ENCODE data around the gene MON1B. TPM values are rescaled to one million over a fixed set of nuclear protein-coding genes. Genes with fewer than 3 reads are reported as not detected.
"Not testable (repeated sequence)": the region's sequence is repeated elsewhere in the genome, so short reads cannot be mapped to it uniquely, and the experiment has no call there.

MON1B gene
- total and polyA plus RNA-seq, 8 donors, result 14.8 to 35.9 (median 21.4) TPM

- 18 to 30% methylated on average over 11 of the region's 11 CpGs for WGBS, 2 donors
- Histone ChIP-seq H3K27me3 (peaks cover 0 to 8% (median 0%) of the 10 kb centered on the region in 4 donors), H3K4me1 (no peaks in the 10 kb centered on the region), H3K36me3 (no peaks in the 10 kb centered on the region), H3K27ac (no peak overlapping the region), H3K9me3 (no peaks in the 10 kb centered on the region), H3K4me3 (no peak overlapping the region)
- ATAC-seq (no peak), DNase-seq (no peak), FAIRE-seq (no peak)
- TF ChIP-seq, protein P1, sequence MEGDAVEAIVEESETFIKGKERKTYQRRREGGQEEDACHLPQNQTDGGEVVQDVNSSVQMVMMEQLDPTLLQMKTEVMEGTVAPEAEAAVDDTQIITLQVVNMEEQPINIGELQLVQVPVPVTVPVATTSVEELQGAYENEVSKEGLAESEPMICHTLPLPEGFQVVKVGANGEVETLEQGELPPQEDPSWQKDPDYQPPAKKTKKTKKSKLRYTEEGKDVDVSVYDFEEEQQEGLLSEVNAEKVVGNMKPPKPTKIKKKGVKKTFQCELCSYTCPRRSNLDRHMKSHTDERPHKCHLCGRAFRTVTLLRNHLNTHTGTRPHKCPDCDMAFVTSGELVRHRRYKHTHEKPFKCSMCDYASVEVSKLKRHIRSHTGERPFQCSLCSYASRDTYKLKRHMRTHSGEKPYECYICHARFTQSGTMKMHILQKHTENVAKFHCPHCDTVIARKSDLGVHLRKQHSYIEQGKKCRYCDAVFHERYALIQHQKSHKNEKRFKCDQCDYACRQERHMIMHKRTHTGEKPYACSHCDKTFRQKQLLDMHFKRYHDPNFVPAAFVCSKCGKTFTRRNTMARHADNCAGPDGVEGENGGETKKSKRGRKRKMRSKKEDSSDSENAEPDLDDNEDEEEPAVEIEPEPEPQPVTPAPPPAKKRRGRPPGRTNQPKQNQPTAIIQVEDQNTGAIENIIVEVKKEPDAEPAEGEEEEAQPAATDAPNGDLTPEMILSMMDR (IDR thresholded peaks at IDR 0.05), result no peak
- intact Hi-C loops (cut with DNase I), result loop anchor here in 2 of 3 donors (5.0 kb wide), 1 partner anchor 348 kb away; no protein-coding TSS in a partner anchor
Measured at GRCh38 chr16:77234611-77235010, 43.6 kb downstream of the MON1B start.

DNA sequence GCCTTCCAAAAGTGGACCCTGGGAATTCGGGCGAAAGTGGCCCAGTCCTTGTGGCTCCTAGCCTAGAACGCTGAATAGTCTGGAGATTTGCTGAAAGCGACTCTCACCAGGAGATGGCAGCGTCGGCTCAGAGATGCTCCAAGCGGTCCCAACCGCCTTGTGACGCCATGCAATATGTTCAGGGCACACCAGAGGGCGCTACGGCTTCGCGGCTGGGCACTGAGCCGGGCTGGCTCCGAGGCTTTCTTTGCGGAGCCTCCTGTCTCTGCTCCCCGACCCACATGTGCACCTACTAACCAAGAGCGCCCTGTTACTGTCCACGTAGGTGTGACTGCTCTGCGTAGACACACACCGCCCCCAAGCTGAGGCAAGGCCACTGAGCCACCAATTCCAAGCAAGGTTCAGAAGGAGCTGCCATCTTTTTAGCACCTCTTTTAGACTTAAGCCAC is 45.1 kb downstream of the MON1B start:
- Histone ChIP-seq H3K4me3 (no peak overlapping the region), H3K36me3 (no peaks in the 10 kb centered on the region), H3K27me3 (peaks cover 0 to 8% (median 0%) of the 10 kb centered on the region in 4 donors), H3K27ac (no peak overlapping the region), H3K4me1 (no peaks in the 10 kb centered on the region), H3K9me3 (no peaks in the 10 kb centered on the region)
- ATAC-seq (peak; percentile 97 to 100 (median 100)), FAIRE-seq (no peak), DNase-seq (peak; percentile 75 to 97 (median 90))
- TF ChIP-seq, protein P1 (IDR thresholded peaks at IDR 0.05), result peak; percentile 97 to 99 (median 99)
- intact Hi-C loops (cut with DNase I), result loop anchor here (2.0 to 5.0 kb wide), 2 partner anchors 346 to 347 kb away; no protein-coding TSS in a partner anchor
- 1% methylated on average over 21 of the region's 21 CpGs for WGBS, 2 donors

DNA sequence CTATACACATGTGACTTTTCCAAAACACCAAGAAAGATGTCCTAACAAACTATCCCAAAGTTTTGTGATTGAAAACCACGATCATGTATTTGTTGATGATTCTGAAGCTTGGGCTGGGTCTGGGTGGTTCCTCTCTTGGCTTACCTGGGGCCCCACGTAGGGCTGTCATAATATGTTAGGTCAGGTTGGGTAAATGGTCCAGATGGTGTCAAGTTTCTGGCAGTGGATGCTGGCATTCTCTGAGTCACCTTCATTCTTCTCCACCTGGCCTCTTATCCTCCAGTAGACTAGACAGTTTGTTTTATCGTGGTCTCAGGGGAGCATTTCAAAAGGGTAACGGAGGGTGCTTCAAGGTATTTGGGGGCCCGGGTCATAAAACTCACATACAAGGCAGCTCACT is 47.6 kb downstream of the MON1B start:
- H3K9me3 ChIP-seq, result no peaks in the 10 kb centered on the region
- ATAC-seq (no peak), FAIRE-seq (no peak), DNase-seq (no peak)
- TF ChIP-seq, protein P1 (IDR thresholded peaks at IDR 0.05), result no peak
- no peak overlapping the region for H3K27ac ChIP-seq
- intact Hi-C loops (cut with DNase I), result loop anchor here in 2 of 3 donors (5.0 kb wide), 1 partner anchor 344 kb away; no protein-coding TSS in a partner anchor
- peaks cover 0 to 8% (median 0%) of the 10 kb centered on the region in 4 donors for H3K27me3 ChIP-seq
- H3K36me3 ChIP-seq, result no peaks in the 10 kb centered on the region
- no peaks in the 10 kb centered on the region for H3K4me1 ChIP-seq
- 51 to 68% methylated on average over 5 of the region's 5 CpGs for WGBS, 2 donors
- no peak overlapping the region for H3K4me3 ChIP-seq

GRCh38 chr16:77242471-77242870 is 51.5 kb downstream of the MON1B start:
- DNase-seq; H3K4me3 ChIP-seq; ATAC-seq; H3K4me1 ChIP-seq; H3K27ac ChIP-seq; intact Hi-C loops (cut with DNase I); H3K9me3 ChIP-seq; FAIRE-seq; H3K36me3 ChIP-seq; H3K27me3 ChIP-seq: not testable (repeated sequence)
- WGBS, 2 donors, result 77 to 88% methylated on average over 5 of the region's 5 CpGs

GRCh38 chr16:77246150-77246549 is 55.2 kb downstream of the MON1B start:
- TF ChIP-seq, protein P1 (IDR thresholded peaks at IDR 0.05), result no peak
- H3K4me1 ChIP-seq, result no peaks in the 10 kb centered on the region
- no peak overlapping the region for H3K4me3 ChIP-seq
- ATAC-seq, result peak in 1 of 4 donors; percentile 32
- 87 to 96% methylated on average over 2 of the region's 2 CpGs for WGBS, 2 donors
- FAIRE-seq, result no peak
- no peak for DNase-seq
- intact Hi-C loops (cut with DNase I), result no loop called here
- no peaks in the 10 kb centered on the region for H3K36me3 ChIP-seq
- H3K9me3 ChIP-seq, result no peaks in the 10 kb centered on the region
- H3K27me3 ChIP-seq, result no peaks in the 10 kb centered on the region
- no peak overlapping the region for H3K27ac ChIP-seq

Data from pancreas (tissue), 10 donors.